ENCODE results near the gene P4HTM. TPM values are rescaled to one million over a fixed set of nuclear protein-coding genes. Genes with fewer than 3 reads are reported as not detected.

Gene P4HTM
- total and polyA plus RNA-seq, 4 donors = 36.0 to 66.4 (median 47.5) TPM

- ATAC-seq (ENCODE audit: insufficient read depth, low FRiP score) = no peak
- WGBS, 2 donors = 45 to 83% methylated on average over 1 of the region's 1 CpG
These were observed 63.5 kb downstream of the P4HTM start for GRCh38 chr3:49053543-49053942.

GRCh38 chr3:49054344-49054862, 64.4 kb downstream of the P4HTM start:
- no peak for TF ChIP-seq CTCF (IDR thresholded peaks at IDR 0.05; ENCODE audit: control extremely low read depth, extremely low read depth)
- Histone ChIP-seq H3K4me1 (ENCODE audit: control insufficient read depth in 5 of 5, insufficient read depth in 5 of 5, low read length in 5 of 5) (no peaks in the 10 kb centered on the region), H3K36me3 (ENCODE audit: control insufficient read depth in 4 of 4, insufficient read depth in 4 of 4, low read length in 4 of 4) (peaks cover 31 to 42% (median 41%) of the 10 kb centered on the region in 4 donors), H3K4me3 (no peak overlapping the region), H3K27ac (ENCODE audit: low read depth in 1 of 2, low read length in 1 of 2) (no peak overlapping the region), H3K9me3 (ENCODE audit: control insufficient read depth in 4 of 4, insufficient read depth in 3 of 4, low read length in 3 of 4) (no peaks in the 10 kb centered on the region), H3K9ac (ENCODE audit: insufficient read depth in 1 of 2, low read length in 2 of 2) (no peak overlapping the region), H3K27me3 (ENCODE audit: control insufficient read depth in 3 of 3, insufficient read depth in 3 of 3, low read length in 2 of 3) (no peaks in the 10 kb centered on the region)
- DNase-seq (no peak), ATAC-seq (ENCODE audit: insufficient read depth, low FRiP score) (no peak)
- WGBS, 2 donors = 97 to 100% methylated on average over 2 of the region's 2 CpGs

More at GRCh38 chr3:49053543-49053942, 63.5 kb downstream of the P4HTM start:
- TF ChIP-seq CTCF (IDR thresholded peaks at IDR 0.05; ENCODE audit: control extremely low read depth, extremely low read depth) = no peak
- H3K27ac ChIP-seq (ENCODE audit: low read depth in 1 of 2, low read length in 1 of 2) = no peak overlapping the region
- H3K9ac ChIP-seq (ENCODE audit: insufficient read depth in 1 of 2, low read length in 2 of 2) = no peak overlapping the region
- DNase-seq = no peak
- no peaks in the 10 kb centered on the region for H3K4me1 ChIP-seq (ENCODE audit: control insufficient read depth in 5 of 5, insufficient read depth in 5 of 5, low read length in 5 of 5)
- no peaks in the 10 kb centered on the region for H3K27me3 ChIP-seq (ENCODE audit: control insufficient read depth in 3 of 3, insufficient read depth in 3 of 3, low read length in 2 of 3)
- H3K36me3 ChIP-seq (ENCODE audit: control insufficient read depth in 4 of 4, insufficient read depth in 4 of 4, low read length in 4 of 4) = peaks cover 32 to 42% (median 41%) of the 10 kb centered on the region in 4 donors
- no peak overlapping the region for H3K4me3 ChIP-seq
- H3K9me3 ChIP-seq (ENCODE audit: control insufficient read depth in 4 of 4, insufficient read depth in 3 of 4, low read length in 3 of 4) = no peaks in the 10 kb centered on the region

Small RNA genes within 50 kb of the gene (small RNA-seq; reads per million reads assigned to genes)
- gene MIR191 (ENCODE audit: low replicate concordance) = 4,388 reads per million, percentile 100 among the genes with 10 or more reads in this experiment
- gene MIR425 (ENCODE audit: low replicate concordance) = 71.3 reads per million, percentile 98 among the genes with 10 or more reads in this experiment

Other genes starting within 250 kb of the P4HTM start
- gene PRKAR2A, start 142.4 kb upstream of the P4HTM start, total RNA-seq = 10 to 100 TPM; 24.2 to 72.8 TPM
- 10 to 100 TPM; 10.3 to 16.7 TPM for gene PRKAR2A, start 142.4 kb upstream of the P4HTM start, polyA plus RNA-seq
- gene SLC25A20, start 91.4 kb upstream of the P4HTM start, total RNA-seq = 10 to 100 TPM in 1 of 2 donors, 1 to 10 TPM in 1; 8.1 to 19.3 TPM
- gene SLC25A20, start 91.4 kb upstream of the P4HTM start, polyA plus RNA-seq = 10 to 100 TPM; 12.1 to 17.1 TPM
- gene ARIH2, start 71.4 kb upstream of the P4HTM start, total RNA-seq = 10 to 100 TPM; 83.3 to 97.6 TPM
- 10 to 100 TPM; 33.1 to 47.9 TPM for gene ARIH2, start 71.4 kb upstream of the P4HTM start, polyA plus RNA-seq
- 100 to 1,000 TPM in 1 of 2 donors, 10 to 100 TPM in 1; 88.7 to 138 TPM for gene WDR6, start 17.1 kb downstream of the P4HTM start, total RNA-seq
- 100 to 1,000 TPM in 1 of 2 donors, 10 to 100 TPM in 1; 80.3 to 130 TPM for gene WDR6, start 17.1 kb downstream of the P4HTM start, polyA plus RNA-seq
- 10 to 100 TPM; 37.7 to 39.5 TPM for gene DALRD3, start 28.3 kb downstream of the P4HTM start, total RNA-seq
- gene DALRD3, start 28.3 kb downstream of the P4HTM start, polyA plus RNA-seq = 10 to 100 TPM; 24.3 to 28.8 TPM
- gene NDUFAF3, start 31.9 kb downstream of the P4HTM start, total RNA-seq = 100 to 1,000 TPM in 1 of 2 donors, 10 to 100 TPM in 1; 49.9 to 115 TPM
- 100 to 1,000 TPM; 105 to 143 TPM for gene NDUFAF3, start 31.9 kb downstream of the P4HTM start, polyA plus RNA-seq
- gene IMPDH2, start 39.2 kb downstream of the P4HTM start, total RNA-seq = 100 to 1,000 TPM; 166 to 216 TPM
- gene IMPDH2, start 39.2 kb downstream of the P4HTM start, polyA plus RNA-seq = 100 to 1,000 TPM; 129 to 154 TPM
- gene QRICH1, start 103.8 kb downstream of the P4HTM start, total RNA-seq = 10 to 100 TPM; 67.7 to 76.0 TPM
- 10 to 100 TPM; 35.1 to 38.2 TPM for gene QRICH1, start 103.8 kb downstream of the P4HTM start, polyA plus RNA-seq
- gene QARS1, start 114.5 kb downstream of the P4HTM start, total RNA-seq = 100 to 1,000 TPM; 191 to 223 TPM
- 100 to 1,000 TPM; 172 to 234 TPM for gene QARS1, start 114.5 kb downstream of the P4HTM start, polyA plus RNA-seq
- gene USP19, start 130.6 kb downstream of the P4HTM start, total RNA-seq = 10 to 100 TPM; 49.9 to 63.1 TPM
- gene USP19, start 130.6 kb downstream of the P4HTM start, polyA plus RNA-seq = 10 to 100 TPM; 20.3 to 30.2 TPM
- 100 to 1,000 TPM; 291 to 616 TPM for gene LAMB2, start 142.8 kb downstream of the P4HTM start, total RNA-seq
- 100 to 1,000 TPM; 153 to 331 TPM for gene LAMB2, start 142.8 kb downstream of the P4HTM start, polyA plus RNA-seq
- 10 to 100 TPM; 13.9 to 23.8 TPM for gene CCDC71, start 176.1 kb downstream of the P4HTM start, total RNA-seq
- gene CCDC71, start 176.1 kb downstream of the P4HTM start, polyA plus RNA-seq = 10 to 100 TPM; 16.3 to 29.3 TPM
- 10 to 100 TPM; 29.6 to 32.0 TPM for gene KLHDC8B, start 181.4 kb downstream of the P4HTM start, total RNA-seq
- 10 to 100 TPM; 19.4 to 32.5 TPM for gene KLHDC8B, start 181.4 kb downstream of the P4HTM start, polyA plus RNA-seq